CD14-positive monocyte (primary cell): Measurements from ENCODE around the gene AXIN1. TPM values are rescaled to one million over a fixed set of nuclear protein-coding genes. Genes with fewer than 3 reads are reported as not detected.

Experiments
- DNase-seq, 3 donors: peaks; one replicate each; pipeline ENCODE4 v3.0.0-alpha.2; 2011 to 2022
- H2AFZ ChIP-seq: 2 replicates; pipeline ENCODE4 v1.6.0; 2012; ENCODE audit warnings: mild to moderate bottlenecking, low read depth, low read length, inconsistent platforms; ENCODE audit not compliant: insufficient read depth, poor library complexity, severe bottlenecking
- H3K27ac ChIP-seq, 2 donors: 1 replicate in 1 of 2; 2 replicates in 1 of 2; pipeline ENCODE4 v1.5.1; 2012 to 2013; ENCODE audit warnings: low read length in 2 of 2, control low read depth in 1 of 2, inconsistent platforms in 1 of 2, low read depth in 1 of 2, mild to moderate bottlenecking in 1 of 2
- H3K27me3 ChIP-seq, 2 donors: one replicate each; pipeline versions ENCODE4 v1.6.0 to v1.6.1; 2011 to 2013; ENCODE audit warnings: low read length in 2 of 2; ENCODE audit not compliant: control insufficient read depth in 2 of 2, insufficient read depth in 2 of 2
- H3K36me3 ChIP-seq, 2 donors: replicated peaks in 1 of 2; 1 replicate in 1 of 2; 2 replicates in 1 of 2; pipeline versions ENCODE4 v1.5.1 to v1.6.1; 2012 to 2013; ENCODE audit warnings: low read length in 2 of 2, control low read depth in 1 of 2, inconsistent platforms in 1 of 2, mild to moderate bottlenecking in 1 of 2; ENCODE audit not compliant: insufficient read depth in 2 of 2, control insufficient read depth in 1 of 2
- H3K4me1 ChIP-seq, 2 donors: 1 replicate in 1 of 2; 2 replicates in 1 of 2; pipeline versions ENCODE4 v1.5.1 to v1.6.1; 2012 to 2013; ENCODE audit warnings: low read length in 2 of 2, control low read depth in 1 of 2, inconsistent platforms in 1 of 2, mild to moderate bottlenecking in 1 of 2, moderate library complexity in 1 of 2; ENCODE audit not compliant: insufficient read depth in 2 of 2, control insufficient read depth in 1 of 2
- H3K4me2 ChIP-seq: replicated peaks from 2 replicates; pipeline ENCODE3; 2012; ENCODE audit warnings: low read length, moderate library complexity, mild to moderate bottlenecking; ENCODE audit not compliant: poor library complexity, severe bottlenecking; ENCODE audit errors: extremely low read depth
- H3K4me3 ChIP-seq, 3 experiments: fragments of 200-600 bp in 1 of 3; sonication (generic) in 1 of 3; replicated peaks in 1 of 3; 1 replicate in 2 of 3; 2 replicates in 1 of 3; pipeline ENCODE4 v1.5.1; 2011 to 2013; ENCODE audit warnings: low read length in 3 of 3, mild to moderate bottlenecking in 3 of 3, control low read depth in 2 of 3, low read depth in 2 of 3, inconsistent platforms in 1 of 3, moderate library complexity in 1 of 3
- H3K79me2 ChIP-seq: 2 replicates; pipeline ENCODE4 v1.6.0; 2012; ENCODE audit warnings: mild to moderate bottlenecking, control low read depth, inconsistent platforms, low read length, moderate library complexity; ENCODE audit not compliant: insufficient read depth
- H3K9ac ChIP-seq: 2 replicates; pipeline ENCODE4 v1.6.0; 2017; ENCODE audit warnings: low read length, mild to moderate bottlenecking; ENCODE audit not compliant: insufficient read depth, poor library complexity, severe bottlenecking
- H3K9me3 ChIP-seq, 2 donors: replicated peaks in 1 of 2; 1 replicate in 1 of 2; 2 replicates in 1 of 2; pipeline versions ENCODE4 v1.5.1 to v1.6.1; 2012 to 2013; ENCODE audit warnings: low read length in 2 of 2, control low read depth in 1 of 2; ENCODE audit not compliant: control insufficient read depth in 1 of 2, insufficient read depth in 1 of 2
- H4K20me1 ChIP-seq: 2 replicates; pipeline ENCODE4 v1.6.0; 2012; ENCODE audit warnings: mild to moderate bottlenecking, low read length, control low read depth, moderate library complexity; ENCODE audit not compliant: insufficient read depth
- H3K27ac Mint-ChIP-seq, 7 donors: one replicate each; pipeline ENCODE4 v1.8.0; 2020; ENCODE audit warnings: mild to moderate bottlenecking in 7 of 7, mixed read lengths in 7 of 7, moderate library complexity in 6 of 7, inconsistent platforms in 2 of 7
- H3K27me3 Mint-ChIP-seq, 3 donors: one replicate each; pipeline ENCODE4 v1.8.0; 2021 to 2022; ENCODE audit warnings: low read depth in 3 of 3, mild to moderate bottlenecking in 3 of 3, mixed read lengths in 3 of 3, moderate library complexity in 3 of 3, inconsistent platforms in 1 of 3
- H3K36me3 Mint-ChIP-seq, 2 donors: one replicate each; pipeline ENCODE4 v1.8.0; 2020; ENCODE audit warnings: mixed read lengths in 2 of 2, inconsistent platforms in 1 of 2, mild to moderate bottlenecking in 1 of 2
- H3K4me1 Mint-ChIP-seq: one replicate; pipeline ENCODE4 v1.8.0; 2020; ENCODE audit warnings: mild to moderate bottlenecking, mixed read lengths
- H3K4me3 Mint-ChIP-seq, 2 donors: one replicate each; pipeline ENCODE4 v1.8.0; 2020; ENCODE audit warnings: mild to moderate bottlenecking in 2 of 2, mixed read lengths in 2 of 2, moderate library complexity in 1 of 2
- H3K9me3 Mint-ChIP-seq, 7 donors: one replicate each; pipeline ENCODE4 v1.8.0; 2020 to 2022; ENCODE audit warnings: mixed read lengths in 7 of 7, mild to moderate bottlenecking in 6 of 7, moderate library complexity in 6 of 7, inconsistent platforms in 2 of 7
- CTCF ChIP-seq: fragments of 200-600 bp; IDR thresholded peaks from one replicate; pipeline ENCODE4 v1.8.0; 2022; ENCODE audit warnings: antibody characterized with exemption, mild to moderate bottlenecking
- WGBS: methylation state at CpG from one replicate; pipeline ENCODE4 v1.1.5; 2013; ENCODE audit warnings: missing lambda C conversion rate; ENCODE audit not compliant: insufficient coverage; 5-methylcytosine and 5-hydroxymethylcytosine counted together
- intact Hi-C, 2 donors: fragments of 100-400 bp; cut with micrococcal nuclease; formaldehyde crosslinking; loops; one replicate each; pipeline versions ENCODE4 v1.15.0 to v1.15.1; 2023
- polyA plus RNA-seq, 3 donors: library from polyadenylated mRNA; depleted of rRNA in 1 of 3; unstranded in 2 of 3; stranded (reverse) in 1 of 3; fragments of 300-500 nt in 2 of 3; fragments of >200 nt in 1 of 3; fragmentation: Illumina TruSeq in 2 of 3; gene quantifications; 1 replicate in 2 of 3; 2 replicates in 1 of 3; pipeline ENCODE4 v1.2.3, GENCODE V29; 2012 to 2021

Gene AXIN1
- polyA plus RNA-seq, 3 donors: 0.30 to 20.9 (median 0.74) TPM

- peaks cover 4% of the 10 kb centered on the region for H3K79me2 ChIP-seq
- Mint-ChIP-seq H3K36me3 (peaks cover 0 to 6% of the 10 kb centered on the region in 2 donors), H3K9me3 (no peaks in the 10 kb centered on the region), H3K27ac (peak within 1 kb of the TSS; percentile 90 to 98 (median 97)), H3K4me1 (peaks cover 24% of the 10 kb centered on the region), H3K27me3 (peaks cover under 1% of the 10 kb centered on the region in 3 donors), H3K4me3 (peak within 1 kb of the TSS; percentile 93 to 97)
- peaks cover 25 to 32% of the 10 kb centered on the region in 2 donors for H3K4me1 ChIP-seq
- intact Hi-C loops: loop anchor here in 1 of 2 donors (5.0 kb wide), 1 partner anchor 126 kb away; the partner anchor contains the start of gene CAPN15
- H3K4me3 ChIP-seq: peak within 1 kb of the TSS; percentile 86 to 97 (median 92)
- H3K9me3 ChIP-seq: no peaks in the 10 kb centered on the region
- H4K20me1 ChIP-seq: no peaks in the 10 kb centered on the region
- peak; percentile 81 to 88 (median 83) for DNase-seq
- H3K9ac ChIP-seq: peak within 1 kb of the TSS; percentile 81
- WGBS: under 1% methylated on average over 82 of the region's 91 CpGs
- H2AFZ ChIP-seq: peak within 1 kb of the TSS; percentile 90
- no peaks in the 10 kb centered on the region for H3K36me3 ChIP-seq
- H3K27ac ChIP-seq: peak within 1 kb of the TSS; percentile 78 to 85
- TF ChIP-seq CTCF: peak; percentile 59
- peak within 1 kb of the TSS; percentile 78 for H3K4me2 ChIP-seq
- H3K27me3 ChIP-seq: no peaks in the 10 kb centered on the region
Observed at GRCh38 chr16:401468-402348, 49.2 kb upstream of the AXIN1 start, which contains the start of gene DECR2. Gene DECR2 (plus strand): TSS chr16:401885. CDS start chr16:401964, 79 bp downstream.

DNA sequence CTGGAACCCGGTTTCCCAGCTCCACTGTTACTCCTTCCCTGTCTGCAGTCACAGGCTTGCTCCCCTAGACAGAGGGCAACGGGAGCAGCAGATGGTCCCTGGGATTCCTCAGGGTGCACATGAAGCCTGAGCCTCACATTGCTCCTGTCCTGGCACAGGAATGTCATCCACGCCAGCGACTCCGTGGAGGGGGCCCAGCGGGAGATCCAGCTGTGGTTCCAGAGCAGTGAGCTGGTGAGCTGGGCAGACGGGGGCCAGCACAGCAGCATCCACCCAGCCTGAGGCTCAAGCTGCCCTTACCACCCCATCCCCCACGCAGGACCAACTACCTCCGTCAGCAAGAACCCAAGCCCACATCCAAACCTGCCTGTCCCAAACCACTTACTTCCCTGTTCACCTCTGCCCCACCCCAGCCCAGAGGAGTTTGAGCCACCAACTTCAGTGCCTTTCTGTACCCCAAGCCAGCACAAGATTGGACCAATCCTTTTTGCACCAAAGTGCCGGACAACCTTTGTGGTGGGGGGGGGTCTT, 47.6 kb upstream of the AXIN1 start:
- Histone ChIP-seq H4K20me1 (no peaks in the 10 kb centered on the region), H3K9ac (peak overlapping the region; percentile 81), H3K27me3 (no peaks in the 10 kb centered on the region), H3K27ac (peak overlapping the region; percentile 78 to 85), H3K79me2 (peaks cover 4% of the 10 kb centered on the region), H3K4me2 (peak overlapping the region; percentile 78), H2AFZ (peak overlapping the region; percentile 90), H3K4me3 (peak overlapping the region; percentile 86 to 97 (median 92)), H3K4me1 (peaks cover 31 to 39% of the 10 kb centered on the region in 2 donors), H3K36me3 (no peaks in the 10 kb centered on the region), H3K9me3 (no peaks in the 10 kb centered on the region)
- peaks cover 32% of the 10 kb centered on the region for H3K4me1 Mint-ChIP-seq
- H3K9me3 Mint-ChIP-seq: no peaks in the 10 kb centered on the region
- peaks cover 3 to 5% (median 4%) of the 10 kb centered on the region in 3 donors for H3K27me3 Mint-ChIP-seq
- peak overlapping the region; percentile 93 to 97 for H3K4me3 Mint-ChIP-seq
- DNase-seq: peak in 1 of 3 donors; percentile 24
- peak overlapping the region; percentile 90 to 98 (median 97) for H3K27ac Mint-ChIP-seq
- 44% methylated on average over 7 of the region's 10 CpGs for WGBS
- peaks cover 0 to 6% of the 10 kb centered on the region in 2 donors for H3K36me3 Mint-ChIP-seq
- no peak for TF ChIP-seq CTCF
- intact Hi-C loops: loop anchor here in 1 of 2 donors (5.0 kb wide), 1 partner anchor 127 kb away; the partner anchor contains the start of gene CAPN15
